IMR-90 (cell line): ENCODE measurements around the gene FMN2.

ENCODE experiments used
- BHLHE40 ChIP-seq: fragments of 150-350 bp; IDR thresholded peaks from 2 replicates; pipeline ENCODE4 v1.6.1; 2016; ENCODE audit warnings: mild to moderate bottlenecking, low read depth, low read length
- CEBPB ChIP-seq: IDR thresholded peaks from 2 replicates; pipeline ENCODE4 v1.6.1; 2012; ENCODE audit warnings: low read depth, low read length, improper control_type of control experiment
- CHD1 ChIP-seq: IDR thresholded peaks from 2 replicates; pipeline ENCODE4 v1.6.1; 2012; ENCODE audit warnings: low read depth, low read length, improper control_type of control experiment
- FOS ChIP-seq: fragments of 150-350 bp; IDR thresholded peaks from 2 replicates; pipeline ENCODE4 v1.6.1; 2016; ENCODE audit warnings: low read depth, low read length
- MAFK ChIP-seq: IDR thresholded peaks from 2 replicates; pipeline ENCODE4 v1.6.1; 2012; ENCODE audit warnings: low read depth, low read length, improper control_type of control experiment
- MAZ ChIP-seq: IDR thresholded peaks from 2 replicates; pipeline ENCODE4 v1.6.1; 2012; ENCODE audit warnings: low read depth, mild to moderate bottlenecking, low read length, improper control_type of control experiment, moderate library complexity, borderline replicate concordance
- POLR2A ChIP-seq: IDR thresholded peaks from 2 replicates; pipeline ENCODE4 v1.6.1; 2012; ENCODE audit warnings: mild to moderate bottlenecking, low read depth, low read length
- RAD21 ChIP-seq: IDR thresholded peaks from 2 replicates; pipeline ENCODE4 v1.6.1; 2012; ENCODE audit warnings: low read length, improper control_type of control experiment
- RCOR1 ChIP-seq: IDR thresholded peaks from 2 replicates; pipeline ENCODE4 v1.6.1; 2012; ENCODE audit warnings: mild to moderate bottlenecking, low read length, improper control_type of control experiment; ENCODE audit not compliant: insufficient replicate concordance
- RFX5 ChIP-seq: IDR thresholded peaks from 2 replicates; pipeline ENCODE4 v1.8.0; 2012; ENCODE audit warnings: low read depth, mild to moderate bottlenecking, low read length, moderate library complexity
- SMC3 ChIP-seq: fragments of 150-350 bp; IDR thresholded peaks from 2 replicates; pipeline ENCODE4 v1.6.1; 2016; ENCODE audit warnings: low read depth, mild to moderate bottlenecking, antibody characterized with exemption, low read length, moderate library complexity
- TF ChIP-seq, protein P1 (sequence below): conservative IDR thresholded peaks from 2 replicates; pipeline ENCODE4 v1.5.1; 2012; ENCODE audit warnings: mild to moderate bottlenecking, low read depth, low read length, improper control_type of control experiment
- TF ChIP-seq, protein P2 (sequence below): fragments of 150-350 bp; IDR thresholded peaks from 2 replicates; pipeline ENCODE4 v1.6.1; 2016; ENCODE audit warnings: low read depth, mild to moderate bottlenecking, low read length, moderate library complexity, borderline replicate concordance
- TF ChIP-seq, protein P3 (sequence below): fragments of 150-350 bp; IDR thresholded peaks from 2 replicates; pipeline ENCODE4 v1.6.1; 2017; ENCODE audit warnings: mild to moderate bottlenecking, antibody characterized with exemption, low read length, low read depth

DNA sequence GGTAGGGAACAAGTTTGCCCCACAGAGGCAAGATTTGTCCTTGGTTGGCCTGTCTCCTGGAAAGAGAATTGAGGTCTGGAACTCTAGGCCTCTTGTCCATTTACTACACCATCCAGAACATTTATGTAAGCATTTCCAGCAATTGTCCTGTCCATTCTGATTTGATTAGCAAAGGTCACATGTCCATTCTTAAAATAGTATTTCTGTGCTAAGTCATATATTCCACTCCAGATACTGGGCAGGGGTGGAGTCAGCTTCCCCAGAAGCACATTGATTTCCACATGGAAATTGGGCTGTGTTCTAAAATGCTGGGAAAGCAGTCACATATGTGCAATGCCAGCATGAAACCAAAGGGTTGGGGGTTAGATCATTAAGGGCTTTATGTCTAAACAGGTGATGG is 21.5 kb upstream of the FMN2 start:
- TF ChIP-seq POLR2A (no peak), MAZ (no peak), CEBPB (no peak), SMC3 (no peak), RAD21 (no peak), RCOR1 (no peak), BHLHE40 (no peak), FOS (no peak), RFX5 (no peak), MAFK (no peak), CHD1 (no peak)
- TF ChIP-seq, protein P1, sequence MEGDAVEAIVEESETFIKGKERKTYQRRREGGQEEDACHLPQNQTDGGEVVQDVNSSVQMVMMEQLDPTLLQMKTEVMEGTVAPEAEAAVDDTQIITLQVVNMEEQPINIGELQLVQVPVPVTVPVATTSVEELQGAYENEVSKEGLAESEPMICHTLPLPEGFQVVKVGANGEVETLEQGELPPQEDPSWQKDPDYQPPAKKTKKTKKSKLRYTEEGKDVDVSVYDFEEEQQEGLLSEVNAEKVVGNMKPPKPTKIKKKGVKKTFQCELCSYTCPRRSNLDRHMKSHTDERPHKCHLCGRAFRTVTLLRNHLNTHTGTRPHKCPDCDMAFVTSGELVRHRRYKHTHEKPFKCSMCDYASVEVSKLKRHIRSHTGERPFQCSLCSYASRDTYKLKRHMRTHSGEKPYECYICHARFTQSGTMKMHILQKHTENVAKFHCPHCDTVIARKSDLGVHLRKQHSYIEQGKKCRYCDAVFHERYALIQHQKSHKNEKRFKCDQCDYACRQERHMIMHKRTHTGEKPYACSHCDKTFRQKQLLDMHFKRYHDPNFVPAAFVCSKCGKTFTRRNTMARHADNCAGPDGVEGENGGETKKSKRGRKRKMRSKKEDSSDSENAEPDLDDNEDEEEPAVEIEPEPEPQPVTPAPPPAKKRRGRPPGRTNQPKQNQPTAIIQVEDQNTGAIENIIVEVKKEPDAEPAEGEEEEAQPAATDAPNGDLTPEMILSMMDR, result no peak
- TF ChIP-seq, protein P2, sequence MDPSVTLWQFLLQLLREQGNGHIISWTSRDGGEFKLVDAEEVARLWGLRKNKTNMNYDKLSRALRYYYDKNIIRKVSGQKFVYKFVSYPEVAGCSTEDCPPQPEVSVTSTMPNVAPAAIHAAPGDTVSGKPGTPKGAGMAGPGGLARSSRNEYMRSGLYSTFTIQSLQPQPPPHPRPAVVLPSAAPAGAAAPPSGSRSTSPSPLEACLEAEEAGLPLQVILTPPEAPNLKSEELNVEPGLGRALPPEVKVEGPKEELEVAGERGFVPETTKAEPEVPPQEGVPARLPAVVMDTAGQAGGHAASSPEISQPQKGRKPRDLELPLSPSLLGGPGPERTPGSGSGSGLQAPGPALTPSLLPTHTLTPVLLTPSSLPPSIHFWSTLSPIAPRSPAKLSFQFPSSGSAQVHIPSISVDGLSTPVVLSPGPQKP, result no peak
- TF ChIP-seq, protein P3, sequence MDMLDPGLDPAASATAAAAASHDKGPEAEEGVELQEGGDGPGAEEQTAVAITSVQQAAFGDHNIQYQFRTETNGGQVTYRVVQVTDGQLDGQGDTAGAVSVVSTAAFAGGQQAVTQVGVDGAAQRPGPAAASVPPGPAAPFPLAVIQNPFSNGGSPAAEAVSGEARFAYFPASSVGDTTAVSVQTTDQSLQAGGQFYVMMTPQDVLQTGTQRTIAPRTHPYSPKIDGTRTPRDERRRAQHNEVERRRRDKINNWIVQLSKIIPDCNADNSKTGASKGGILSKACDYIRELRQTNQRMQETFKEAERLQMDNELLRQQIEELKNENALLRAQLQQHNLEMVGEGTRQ, result peak; percentile 25; the same call in 1 of the 2 replicates
